Activated CD4-positive, alpha-beta T cell treated with anti-CD3 and anti-CD28 coated beads, Interleukin-2, amount 50 U/mL, for 4 hours (primary cell): Measurements from ENCODE around the gene TIMM29.
"Not testable (repeated sequence)": the region's sequence is repeated elsewhere in the genome, so short reads cannot be mapped to it uniquely, and the experiment has no call there.

Source experiments
- DNase-seq, 2 experiments: peaks; one replicate each; pipeline ENCODE4 v3.0.0-alpha.2; 2020

The TIMM29 gene

GRCh38 chr19:10946958-10947657, 18.5 kb downstream of the TIMM29 start:
- no peak for DNase-seq

- DNase-seq: no peak
These were observed 24.2 kb downstream of the TIMM29 start for GRCh38 chr19:10952809-10953208.

- DNase-seq: not testable (repeated sequence)
These were observed 30.8 kb downstream of the TIMM29 start for GRCh38 chr19:10959277-10959968.

GRCh38 chr19:10960314-10961072, 31.9 kb downstream of the TIMM29 start, which contains the start of gene SMARCA4:
Gene SMARCA4 (plus strand): TSS chr19:10961030. CDS start chr19:10984152, 23,122 bp downstream.
- peak; percentile 95 to 97 for DNase-seq

- DNase-seq: no peak
These were observed 32.7 kb downstream of the TIMM29 start for GRCh38 chr19:10961073-10961860.

- no peak for DNase-seq
These were observed 34.3 kb downstream of the TIMM29 start for GRCh38 chr19:10962863-10963262.

GRCh38 chr19:10963865-10964264, 35.3 kb downstream of the TIMM29 start:
- no peak for DNase-seq

- DNase-seq: no peak
These were observed 36.3 kb downstream of the TIMM29 start for GRCh38 chr19:10964903-10965302.

- DNase-seq: no peak
These were observed 36.8 kb downstream of the TIMM29 start for GRCh38 chr19:10965398-10965797.

- no peak for DNase-seq
These were observed 38.2 kb downstream of the TIMM29 start for GRCh38 chr19:10966809-10967208.

- DNase-seq: no peak
These were observed 40.0 kb downstream of the TIMM29 start for GRCh38 chr19:10968527-10969135.

- DNase-seq: no peak
These were observed 42.6 kb downstream of the TIMM29 start for GRCh38 chr19:10971107-10971726.

- DNase-seq: no peak
These were observed 46.9 kb downstream of the TIMM29 start for GRCh38 chr19:10975374-10976130.

GRCh38 chr19:10976131-10976892, 47.7 kb downstream of the TIMM29 start:
- no peak for DNase-seq

GRCh38 chr19:10977742-10978092, 49.1 kb downstream of the TIMM29 start:
- no peak for DNase-seq
